NCI-H774 (cell line): Measurements from ENCODE around the gene DEXI.

Experiments used
- DNase-seq: peaks from one replicate; lab custom pipeline; 2025; lab: John Stamatoyannopoulos, UW

DEXI gene

GRCh38 chr16:10942352-10943063 lies at the start of gene DEXI:
TSS of gene DEXI (minus strand) at chr16:10942468. CDS start at chr16:10942005, 463 bp downstream.
- peak; percentile 90 for DNase-seq

DNA sequence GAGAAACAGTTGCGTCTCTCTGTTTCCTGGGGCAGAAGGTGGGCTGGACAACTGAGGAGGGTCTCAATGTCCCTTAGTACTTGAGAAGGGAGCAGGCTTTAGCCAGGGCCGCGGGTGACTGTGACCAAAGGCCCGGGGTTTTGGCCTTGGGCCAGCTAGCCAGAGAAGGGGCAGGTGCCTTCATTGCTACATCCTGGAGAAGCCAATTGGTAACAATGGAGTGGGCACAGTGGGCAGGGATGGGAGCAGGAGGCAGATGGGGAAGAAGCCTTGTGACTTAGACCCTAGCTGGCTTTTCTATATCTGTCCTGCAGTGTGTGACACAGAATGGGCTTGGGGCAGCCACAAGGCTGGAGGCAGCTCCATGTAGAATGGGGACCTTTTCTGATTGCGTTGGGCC lies 48.1 kb upstream of the DEXI start:
- DNase-seq = no peak

DNA sequence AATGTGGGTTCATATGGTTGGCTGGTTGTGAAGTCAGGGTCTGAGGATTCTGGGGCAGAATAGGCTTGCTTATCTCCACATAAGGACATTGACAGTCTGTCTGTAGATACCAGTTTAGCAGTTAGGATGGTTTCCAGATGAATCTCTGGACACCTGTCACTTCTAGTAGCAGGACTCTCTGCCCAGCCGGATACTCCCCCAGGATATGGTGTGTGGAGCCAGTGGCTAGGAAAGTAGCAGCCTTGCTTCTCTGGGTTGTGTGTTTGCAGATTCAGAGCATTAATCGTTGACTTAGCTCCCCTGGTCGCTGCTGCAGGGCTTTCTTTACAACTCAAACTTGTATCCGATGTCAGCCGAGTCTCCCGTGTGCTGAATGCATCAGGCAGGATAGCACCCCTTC lies 47.3 kb upstream of the DEXI start:
- no peak for DNase-seq

DNA sequence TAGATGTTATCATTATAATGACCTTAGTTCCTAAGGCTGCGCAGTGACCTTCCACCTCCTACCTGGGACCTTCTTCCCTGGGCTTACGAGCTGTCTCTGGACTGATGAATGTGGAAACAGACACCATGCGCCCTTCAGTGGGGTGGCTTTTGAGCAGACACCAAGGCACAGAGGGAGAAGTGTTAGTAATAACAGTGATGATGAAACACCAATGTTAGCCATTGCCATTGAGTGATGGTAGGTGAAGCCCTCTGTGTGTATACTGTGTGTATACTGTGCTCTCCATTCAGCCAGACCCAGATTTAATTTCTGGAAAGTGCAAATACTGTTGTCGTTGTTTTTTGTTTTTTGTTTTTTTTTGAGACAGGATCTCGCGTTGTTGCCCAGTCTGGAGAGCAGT lies 46.6 kb upstream of the DEXI start:
- DNase-seq = no peak

DNA sequence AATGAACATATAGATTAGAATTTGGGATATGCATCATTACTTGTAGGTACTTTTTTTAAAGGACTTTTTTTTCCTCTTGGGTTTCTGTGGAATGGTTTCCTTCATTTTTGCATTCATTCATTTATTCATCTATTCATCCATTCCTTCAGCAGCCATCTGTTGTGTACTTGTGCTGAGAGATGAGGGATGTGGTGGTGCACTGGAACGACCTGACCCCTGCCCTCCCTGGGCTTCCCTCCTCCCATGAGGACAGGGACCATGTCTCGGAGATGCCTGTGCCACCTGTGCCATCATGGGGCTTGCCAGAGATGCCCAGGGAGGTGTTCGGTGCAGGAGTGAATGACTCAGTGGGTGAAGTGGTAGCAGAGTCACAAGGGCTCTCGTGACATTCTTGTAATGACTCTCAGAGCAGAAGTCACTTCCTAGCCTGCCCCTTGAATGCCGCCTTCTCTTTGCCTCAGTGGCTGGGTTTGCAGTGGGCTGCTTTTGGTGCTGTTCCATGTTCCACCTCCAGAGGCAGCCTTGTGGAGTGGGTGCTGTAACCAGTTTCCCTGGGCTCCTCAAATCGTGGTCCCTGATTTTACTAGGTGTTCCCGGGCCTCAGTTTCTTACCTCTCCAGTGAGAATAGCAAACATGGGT lies 46.0 kb upstream of the DEXI start:
- DNase-seq = no peak

DNA sequence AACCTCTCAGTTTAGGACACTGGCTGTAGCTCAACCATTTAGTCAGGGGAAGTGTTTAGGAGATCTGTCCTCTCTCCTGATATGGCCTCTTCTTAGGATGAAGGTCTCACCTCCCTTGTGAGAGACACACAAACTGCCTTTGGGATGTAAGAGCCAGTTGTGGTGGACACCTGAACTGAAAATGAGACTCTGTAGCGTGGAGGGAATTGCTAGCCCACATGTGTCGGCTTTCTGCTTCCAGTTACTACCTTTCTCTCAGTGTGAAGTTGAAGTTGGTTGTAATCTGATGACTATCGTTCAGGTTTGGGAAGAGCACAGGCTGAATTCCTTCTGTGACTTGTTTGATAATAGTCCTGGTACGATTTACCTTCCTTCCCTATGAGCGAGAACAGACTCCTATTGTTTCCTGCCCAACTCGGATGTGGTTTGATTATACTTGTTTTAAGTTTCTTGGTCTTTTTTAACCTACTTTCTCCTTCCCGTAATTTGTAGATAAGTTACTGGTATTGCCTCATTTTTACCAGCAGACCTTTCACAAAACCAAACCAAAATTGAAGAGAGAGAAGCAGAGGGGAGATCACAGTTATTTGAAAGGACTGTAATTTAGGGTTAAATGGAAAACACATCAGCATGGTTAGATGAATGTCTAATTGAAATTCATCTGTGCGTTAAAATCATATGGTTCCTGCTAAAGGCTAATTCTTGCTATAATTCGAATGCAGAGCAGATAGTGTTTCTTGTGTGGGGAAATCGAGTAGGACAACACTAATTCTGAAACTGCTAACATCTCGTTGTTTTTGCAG lies 45.3 kb upstream of the DEXI start:
- no peak for DNase-seq

GRCh38 chr16:10984509-10984908 lies 42.2 kb upstream of the DEXI start:
- DNase-seq = no peak

DNA sequence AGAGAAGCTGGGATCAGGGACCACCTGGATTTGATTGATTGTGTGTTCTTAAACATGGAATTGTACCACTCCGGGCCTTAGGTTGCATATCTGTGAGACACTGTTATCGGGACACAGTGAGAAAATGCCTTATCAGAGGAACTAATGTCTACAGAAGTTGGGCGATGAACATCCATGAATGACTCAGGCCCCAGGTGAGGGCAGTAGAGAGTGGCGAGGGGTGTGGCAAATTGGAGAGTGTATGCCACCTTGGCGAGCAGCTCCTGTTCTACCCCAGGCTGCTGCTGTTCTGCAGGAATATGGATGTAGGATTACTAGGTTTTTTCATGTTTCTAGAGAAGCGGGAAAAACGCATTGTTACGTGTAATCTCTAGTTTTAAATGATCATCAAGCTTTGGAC lies 40.9 kb upstream of the DEXI start:
- no peak for DNase-seq

DNA sequence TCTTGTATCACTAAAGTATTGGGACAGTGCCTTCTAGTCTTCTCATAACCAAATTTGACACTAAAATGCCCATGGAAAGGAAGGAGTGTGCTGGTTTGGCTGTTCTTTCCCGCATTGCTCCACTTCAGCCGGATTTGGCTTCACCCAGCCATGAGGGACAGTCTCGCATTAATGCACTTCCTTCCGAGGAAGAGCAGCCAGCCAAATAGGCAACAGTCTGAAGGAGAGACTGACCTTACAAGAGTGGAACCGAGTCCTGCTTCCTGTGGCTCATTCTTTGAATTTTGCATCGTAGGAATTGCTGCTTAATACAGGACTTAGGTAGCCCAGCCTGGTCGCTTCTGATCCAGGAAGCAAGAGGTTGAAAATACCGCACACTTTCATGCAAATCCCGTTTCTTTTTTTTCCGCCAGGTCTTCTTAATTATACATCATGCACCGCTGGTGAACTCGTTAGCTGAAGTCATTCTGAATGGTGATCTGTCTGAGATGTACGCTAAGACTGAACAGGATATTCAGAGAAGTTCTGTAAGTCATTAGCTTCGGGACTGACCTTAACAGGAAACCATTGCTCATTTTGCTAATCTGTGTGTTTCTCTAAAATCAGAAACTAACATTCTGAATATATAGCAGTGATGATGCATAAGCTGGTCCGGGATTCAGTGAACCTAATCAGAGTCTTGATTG lies 40.3 kb upstream of the DEXI start:
- DNase-seq = no peak

DNA sequence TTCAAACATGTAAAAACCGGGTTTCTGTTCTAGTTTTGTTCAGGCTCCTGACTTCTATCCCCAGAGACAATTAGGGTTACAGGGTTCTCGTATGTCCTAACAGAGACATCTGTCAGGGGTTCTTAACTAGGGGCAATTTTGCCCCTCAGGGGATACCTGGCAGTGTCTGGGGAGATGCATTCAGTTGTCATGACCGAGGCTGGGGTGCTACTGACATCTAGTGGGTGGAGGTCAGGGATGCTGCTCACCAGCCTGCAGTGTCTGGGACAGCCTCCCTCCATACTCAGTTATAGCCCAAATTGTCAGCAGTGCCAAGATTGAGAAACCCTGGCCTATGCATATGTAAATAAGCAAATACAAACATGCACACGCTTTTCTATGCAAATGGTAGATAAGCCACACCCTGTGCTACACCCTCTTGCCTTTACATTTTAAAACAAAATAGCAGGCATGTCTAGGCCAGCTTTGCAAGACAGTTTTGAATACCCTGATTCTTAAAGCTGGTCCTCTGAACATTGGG lies 39.5 kb upstream of the DEXI start:
- DNase-seq = no peak

DNA sequence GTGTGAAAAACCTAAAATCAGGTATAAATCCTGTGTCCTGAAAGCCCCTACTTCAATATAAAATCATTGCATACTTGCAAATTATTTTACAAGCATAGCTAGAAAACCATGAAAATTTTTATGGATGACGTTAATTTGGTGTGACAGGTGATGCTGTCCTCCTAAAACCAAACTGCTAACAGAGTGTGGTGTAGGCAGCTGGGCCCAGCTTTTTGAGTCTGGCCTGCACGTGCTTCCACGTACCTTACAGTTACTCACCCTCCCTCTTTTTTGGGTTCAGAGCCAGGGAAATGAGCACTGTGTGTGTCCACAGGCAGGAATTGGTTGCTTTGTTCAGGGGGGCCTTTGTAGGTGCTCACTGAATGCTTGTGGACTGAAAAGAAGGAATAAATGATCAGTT lies 38.5 kb upstream of the DEXI start:
- no peak for DNase-seq

DNA sequence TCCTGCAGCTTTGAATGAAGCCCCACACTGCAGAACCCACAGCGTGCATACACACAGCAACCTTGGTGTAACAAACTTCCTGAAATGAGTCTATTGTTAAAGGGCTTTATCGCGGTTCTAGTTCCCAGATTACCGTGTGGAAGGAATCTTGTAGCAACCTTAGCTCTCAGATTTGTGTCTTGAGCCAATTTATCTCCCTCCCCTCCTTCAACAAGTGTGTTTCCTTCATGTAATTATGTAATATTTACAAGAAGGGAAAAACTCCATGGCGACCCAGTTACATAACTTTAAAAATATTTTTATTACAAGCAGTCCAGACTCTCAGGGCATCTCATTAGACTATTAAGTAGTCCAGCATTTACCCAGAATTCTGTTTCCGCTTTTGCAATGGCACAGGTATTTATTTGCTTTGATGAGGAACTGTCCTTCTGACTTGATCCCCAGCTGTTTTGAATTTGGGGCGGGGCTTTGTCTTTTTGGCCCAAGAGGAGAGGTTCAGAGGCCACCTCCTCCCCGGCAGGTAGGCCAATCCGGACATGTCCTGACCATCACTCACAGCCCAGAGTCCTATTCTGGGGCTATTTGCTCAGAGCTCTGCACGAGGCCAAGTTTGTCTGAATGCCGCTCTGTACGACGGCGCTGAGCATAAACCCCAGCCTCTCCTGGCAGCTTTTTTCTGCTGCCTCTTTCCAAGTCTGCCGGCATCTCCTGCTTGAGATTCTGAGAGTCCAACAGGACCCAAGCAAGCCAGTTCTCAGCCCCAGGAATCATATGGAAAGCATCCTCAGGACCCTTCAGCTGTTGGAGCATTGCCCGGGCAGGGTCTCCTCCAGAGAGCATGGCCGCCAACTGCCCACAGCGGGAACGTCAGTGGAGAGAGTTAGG lies 37.7 kb upstream of the DEXI start:
- DNase-seq = no peak

GRCh38 chr16:10978871-10979446 lies 36.7 kb upstream of the DEXI start:
- no peak for DNase-seq

DNA sequence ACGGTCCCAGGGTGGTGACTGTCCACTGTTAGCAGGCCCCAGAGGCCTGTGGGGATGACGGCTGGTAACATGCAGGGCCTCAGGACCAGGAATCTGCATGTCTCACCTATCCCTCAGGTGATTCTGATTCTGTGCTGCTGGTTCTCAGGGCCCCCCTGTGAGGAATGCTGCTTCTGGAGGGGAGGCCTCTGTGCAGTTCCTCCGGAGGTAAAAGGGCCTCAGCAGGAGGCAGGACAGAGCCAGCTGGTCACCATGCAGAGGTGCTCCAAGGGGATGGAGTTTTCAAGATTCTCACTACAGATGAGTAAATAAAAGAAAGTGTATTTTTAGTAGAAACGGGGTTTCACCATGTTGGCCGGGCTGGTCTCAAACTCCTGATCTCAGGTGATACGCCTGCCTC lies 35.9 kb upstream of the DEXI start:
- no peak for DNase-seq

DNA sequence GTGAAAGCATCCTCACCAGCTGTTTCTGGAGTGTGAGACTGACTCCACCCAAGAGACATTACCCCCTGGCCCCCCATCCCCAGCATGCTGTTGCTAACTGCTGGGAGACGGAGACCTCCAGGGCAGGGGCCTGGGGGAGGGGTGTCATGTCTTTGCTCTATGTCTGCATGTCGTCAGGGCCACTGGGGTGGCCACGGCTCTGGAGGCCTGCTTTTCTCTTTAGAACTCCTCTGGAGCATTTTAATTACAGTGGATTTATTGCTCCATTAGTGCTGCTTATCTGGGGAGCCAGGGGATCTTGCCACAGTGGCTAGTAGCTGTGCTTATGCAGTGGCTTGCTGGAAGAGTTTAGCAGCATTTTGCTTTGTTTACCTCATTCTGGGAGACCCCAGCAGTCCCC lies 34.4 kb upstream of the DEXI start:
- DNase-seq = no peak

DNA sequence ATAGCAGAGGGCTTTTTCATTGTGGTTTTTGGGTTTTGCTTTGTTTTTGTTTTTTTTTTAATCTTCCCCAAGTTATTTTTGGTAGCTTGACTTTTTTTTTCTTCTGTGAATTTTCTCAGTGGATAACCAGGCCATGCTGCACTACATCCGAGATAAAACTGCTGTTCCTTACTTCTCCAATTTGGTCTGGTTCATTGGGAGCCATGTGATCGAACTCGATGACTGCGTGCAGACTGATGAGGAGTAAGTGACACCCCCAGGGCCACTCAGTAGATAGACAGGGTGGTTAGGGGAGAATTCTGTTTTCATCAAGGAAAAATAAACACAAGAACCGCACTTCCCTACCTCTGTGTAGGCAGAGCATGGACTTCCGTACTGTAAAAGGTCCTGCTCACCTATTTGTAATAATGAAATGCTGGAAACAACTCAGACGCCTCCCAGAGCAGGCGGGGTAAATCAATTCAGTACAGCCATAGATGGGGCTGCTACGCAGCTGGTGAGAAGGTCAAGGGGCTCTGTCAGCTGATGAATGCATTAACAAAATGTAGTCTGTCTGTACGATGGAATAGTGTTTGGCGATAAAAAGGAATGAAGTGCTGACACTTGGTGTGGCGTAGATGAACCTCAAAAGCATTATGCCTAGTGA lies 30.7 kb upstream of the DEXI start:
- no peak for DNase-seq

DNA sequence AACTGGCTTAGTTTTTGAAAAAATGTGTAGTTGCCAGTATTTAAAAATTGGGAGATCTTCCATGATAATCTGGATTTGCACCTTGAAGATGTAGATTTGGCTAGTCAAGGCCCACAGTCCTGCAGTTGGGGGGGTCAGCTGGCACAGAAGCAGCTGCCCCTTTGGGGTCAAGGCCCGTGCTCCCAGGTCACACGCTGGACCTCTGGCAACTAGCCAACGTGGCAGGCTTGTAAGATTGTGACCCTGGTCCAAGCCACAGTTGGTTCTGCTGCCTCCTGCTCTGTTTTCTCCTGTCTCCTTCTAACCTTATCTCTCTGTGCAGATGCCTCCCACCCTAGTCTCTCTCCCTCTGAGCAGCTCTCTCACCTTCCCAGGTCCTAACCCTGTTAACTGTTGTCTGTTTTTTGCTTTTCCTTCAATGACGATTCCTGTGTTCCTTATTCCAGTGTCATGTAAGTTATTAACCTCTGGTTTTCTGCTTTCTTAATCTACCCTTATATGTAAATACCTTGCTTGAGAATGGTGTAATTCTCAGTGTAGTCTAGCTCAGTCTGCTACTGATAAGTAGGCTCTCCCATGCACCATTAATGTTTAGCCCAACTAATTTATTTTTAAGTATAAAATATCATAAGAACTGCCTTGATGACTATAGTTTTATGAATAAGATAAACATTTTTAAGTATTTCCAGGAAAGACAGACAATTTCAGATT lies 30.0 kb upstream of the DEXI start:
- no peak for DNase-seq

- DNase-seq = peak; percentile 20
Observed at GRCh38 chr16:10971560-10971961, 29.3 kb upstream of the DEXI start.

DNA sequence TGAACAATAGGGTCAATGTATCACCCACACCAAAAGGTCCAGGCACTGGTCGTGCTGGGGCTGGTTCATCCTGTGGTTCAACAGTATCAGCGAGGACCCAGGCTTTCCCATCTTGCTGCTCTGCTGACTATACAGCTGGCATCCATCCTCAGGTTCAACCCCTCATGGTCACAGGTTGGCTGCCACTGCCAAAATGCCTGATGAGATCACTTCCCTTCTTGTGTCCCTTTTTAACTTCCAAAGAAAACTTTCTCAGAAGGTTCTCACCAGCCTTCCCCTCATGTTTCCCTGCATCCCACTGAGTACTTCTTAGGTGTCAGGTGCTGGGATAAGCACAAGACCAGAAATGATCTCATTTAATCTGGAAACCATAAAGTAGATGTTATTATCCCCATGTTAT lies 27.8 kb upstream of the DEXI start:
- DNase-seq = no peak

DNA sequence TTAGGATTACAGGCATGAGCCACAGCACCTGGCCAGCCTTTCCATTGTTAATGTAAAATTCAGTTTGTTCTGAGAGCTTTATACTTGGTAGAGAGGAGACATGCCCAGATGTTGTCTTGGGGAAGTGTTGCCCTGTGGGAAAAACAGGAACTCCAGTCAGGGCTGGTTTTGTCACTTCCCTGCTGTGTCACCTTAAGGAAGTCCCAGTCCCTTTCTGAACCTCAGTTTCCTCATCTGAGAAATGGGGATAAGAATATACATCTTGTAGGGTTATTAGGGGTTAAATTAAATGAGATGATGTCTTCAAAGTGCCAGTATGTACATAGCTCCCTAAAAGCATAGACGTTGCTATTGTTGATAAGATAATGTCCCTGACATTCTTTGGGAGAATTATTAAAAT lies 27.3 kb upstream of the DEXI start:
- no peak for DNase-seq
